ENCODE data around the gene PFN2. TPM values are rescaled to one million over a fixed set of nuclear protein-coding genes. Genes with fewer than 3 reads are reported as not detected.
A peak's percentile ranks its signal among the peaks of the same experiment; 100 is the strongest.
"Not testable (repeated sequence)": the region's sequence is repeated elsewhere in the genome, so short reads cannot be mapped to it uniquely, and the experiment has no call there.

Gene PFN2
- total RNA-seq, 1 donor from 2014 or later = 0.47 TPM

- no peaks in the 10 kb centered on the region for H3K9me3 Mint-ChIP-seq
- H3K27me3 Mint-ChIP-seq (ENCODE audit: insufficient read depth) = peaks cover 24% of the 10 kb centered on the region
- no peak overlapping the region for H3K27ac Mint-ChIP-seq
- H3K4me3 Mint-ChIP-seq = no peak overlapping the region
- H3K4me1 Mint-ChIP-seq (ENCODE audit: low read depth) = no peaks in the 10 kb centered on the region
- no peaks in the 10 kb centered on the region for H3K36me3 Mint-ChIP-seq (ENCODE audit: low read depth)
- intact Hi-C loops (cut with micrococcal nuclease) = no loop called here
- no peak for DNase-seq (ENCODE audit: low spot score)
Measured at GRCh38 chr3:149983628-149984027, 12.9 kb upstream of the PFN2 start.

- H3K36me3 Mint-ChIP-seq (ENCODE audit: low read depth); H3K9me3 Mint-ChIP-seq; H3K4me3 Mint-ChIP-seq; H3K4me1 Mint-ChIP-seq (ENCODE audit: low read depth); H3K27ac Mint-ChIP-seq; intact Hi-C loops (cut with micrococcal nuclease); DNase-seq (ENCODE audit: low spot score): not testable (repeated sequence)
- peaks cover 24% of the 10 kb centered on the region for H3K27me3 Mint-ChIP-seq (ENCODE audit: insufficient read depth)
Measured at GRCh38 chr3:149983053-149983452, 12.4 kb upstream of the PFN2 start.

GRCh38 chr3:149981979-149982378 lies 11.3 kb upstream of the PFN2 start:
- peaks cover 29% of the 10 kb centered on the region for H3K27me3 Mint-ChIP-seq (ENCODE audit: insufficient read depth)
- H3K4me3 Mint-ChIP-seq; H3K9me3 Mint-ChIP-seq; H3K36me3 Mint-ChIP-seq (ENCODE audit: low read depth); H3K27ac Mint-ChIP-seq; DNase-seq (ENCODE audit: low spot score); H3K4me1 Mint-ChIP-seq (ENCODE audit: low read depth); intact Hi-C loops (cut with micrococcal nuclease): not testable (repeated sequence)

GRCh38 chr3:149977386-149977785 lies 6.7 kb upstream of the PFN2 start:
- Mint-ChIP-seq H3K4me1 (ENCODE audit: low read depth) (no peaks in the 10 kb centered on the region), H3K27ac (no peak overlapping the region), H3K9me3 (no peaks in the 10 kb centered on the region), H3K4me3 (no peak overlapping the region), H3K36me3 (ENCODE audit: low read depth) (no peaks in the 10 kb centered on the region), H3K27me3 (ENCODE audit: insufficient read depth) (peaks cover 60% of the 10 kb centered on the region)
- DNase-seq (ENCODE audit: low spot score) = no peak
- intact Hi-C loops (cut with micrococcal nuclease) = no loop called here

- Mint-ChIP-seq H3K4me1 (ENCODE audit: low read depth) (peaks cover 7% of the 10 kb centered on the region), H3K27ac (no peak overlapping the region), H3K36me3 (ENCODE audit: low read depth) (no peaks in the 10 kb centered on the region), H3K9me3 (no peaks in the 10 kb centered on the region), H3K27me3 (ENCODE audit: insufficient read depth) (peaks cover 69% of the 10 kb centered on the region), H3K4me3 (no peak overlapping the region)
- no peak for DNase-seq (ENCODE audit: low spot score)
- intact Hi-C loops (cut with micrococcal nuclease) = no loop called here
Measured at GRCh38 chr3:149975919-149976318, 5.2 kb upstream of the PFN2 start.

GRCh38 chr3:149971403-149972075 lies 844 bp upstream of the PFN2 start:
- peak; percentile 3 for DNase-seq (ENCODE audit: low spot score)
- intact Hi-C loops (cut with micrococcal nuclease) = loop anchor here (2.0 to 5.0 kb wide), 3 partner anchors 159 to 1116 kb away; partner anchors contain the start of genes MED12L, RNF13 and TSC22D2
- Mint-ChIP-seq H3K27ac (peak overlapping the region; percentile 55), H3K4me3 (peak overlapping the region; percentile 86), H3K4me1 (ENCODE audit: low read depth) (peaks cover 12% of the 10 kb centered on the region), H3K36me3 (ENCODE audit: low read depth) (no peaks in the 10 kb centered on the region), H3K9me3 (no peaks in the 10 kb centered on the region), H3K27me3 (ENCODE audit: insufficient read depth) (peaks cover 68% of the 10 kb centered on the region)

- H3K27ac Mint-ChIP-seq = no peak overlapping the region
- peaks cover 54% of the 10 kb centered on the region for H3K27me3 Mint-ChIP-seq (ENCODE audit: insufficient read depth)
- peaks cover 12% of the 10 kb centered on the region for H3K4me1 Mint-ChIP-seq (ENCODE audit: low read depth)
- H3K9me3 Mint-ChIP-seq = no peaks in the 10 kb centered on the region
- H3K4me3 Mint-ChIP-seq = peak overlapping the region; percentile 80
- peak; percentile 56 for DNase-seq (ENCODE audit: low spot score)
- intact Hi-C loops (cut with micrococcal nuclease) = loop anchor here (2.0 to 5.0 kb wide), 3 partner anchors 157 to 1117 kb away; partner anchors contain the start of genes MED12L, RNF13 and TSC22D2
- no peaks in the 10 kb centered on the region for H3K36me3 Mint-ChIP-seq (ENCODE audit: low read depth)
Measured at GRCh38 chr3:149969940-149970715, 567 bp downstream of the PFN2 start.

GRCh38 chr3:149969110-149969939 lies 1.4 kb downstream of the PFN2 start:
- intact Hi-C loops (cut with micrococcal nuclease) = no loop called here
- Mint-ChIP-seq H3K36me3 (ENCODE audit: low read depth) (no peaks in the 10 kb centered on the region), H3K9me3 (no peaks in the 10 kb centered on the region), H3K4me3 (peak overlapping the region; percentile 80), H3K4me1 (ENCODE audit: low read depth) (peaks cover 12% of the 10 kb centered on the region), H3K27ac (no peak overlapping the region), H3K27me3 (ENCODE audit: insufficient read depth) (peaks cover 46% of the 10 kb centered on the region)
- no peak for DNase-seq (ENCODE audit: low spot score)

GRCh38 chr3:149968216-149968615 lies 2.5 kb downstream of the PFN2 start:
- Mint-ChIP-seq H3K9me3 (no peaks in the 10 kb centered on the region), H3K27me3 (ENCODE audit: insufficient read depth) (peaks cover 36% of the 10 kb centered on the region), H3K4me3 (no peak overlapping the region), H3K27ac (no peak overlapping the region), H3K4me1 (ENCODE audit: low read depth) (peaks cover 12% of the 10 kb centered on the region), H3K36me3 (ENCODE audit: low read depth) (no peaks in the 10 kb centered on the region)
- intact Hi-C loops (cut with micrococcal nuclease) = loop anchor here (1.0 kb wide), 1 partner anchor 527 kb away; no protein-coding TSS in a partner anchor
- DNase-seq (ENCODE audit: low spot score) = no peak

GRCh38 chr3:149967086-149967685 lies 3.5 kb downstream of the PFN2 start:
- H3K4me3 Mint-ChIP-seq = no peak overlapping the region
- no peaks in the 10 kb centered on the region for H3K36me3 Mint-ChIP-seq (ENCODE audit: low read depth)
- peaks cover 12% of the 10 kb centered on the region for H3K4me1 Mint-ChIP-seq (ENCODE audit: low read depth)
- DNase-seq (ENCODE audit: low spot score) = no peak
- peaks cover 28% of the 10 kb centered on the region for H3K27me3 Mint-ChIP-seq (ENCODE audit: insufficient read depth)
- no peaks in the 10 kb centered on the region for H3K9me3 Mint-ChIP-seq
- H3K27ac Mint-ChIP-seq = no peak overlapping the region
- intact Hi-C loops (cut with micrococcal nuclease) = loop anchor here (1.0 to 2.0 kb wide), 3 partner anchors 30 to 254 kb away; no protein-coding TSS in a partner anchor

- Mint-ChIP-seq H3K4me1 (ENCODE audit: low read depth) (peaks cover 6% of the 10 kb centered on the region), H3K36me3 (ENCODE audit: low read depth) (peaks cover 4% of the 10 kb centered on the region), H3K9me3 (no peaks in the 10 kb centered on the region), H3K27me3 (ENCODE audit: insufficient read depth) (peaks cover 19% of the 10 kb centered on the region), H3K27ac (no peak overlapping the region), H3K4me3 (no peak overlapping the region)
- intact Hi-C loops (cut with micrococcal nuclease) = no loop called here
- DNase-seq (ENCODE audit: low spot score) = no peak
Measured at GRCh38 chr3:149965278-149965677, 5.4 kb downstream of the PFN2 start.

DNA sequence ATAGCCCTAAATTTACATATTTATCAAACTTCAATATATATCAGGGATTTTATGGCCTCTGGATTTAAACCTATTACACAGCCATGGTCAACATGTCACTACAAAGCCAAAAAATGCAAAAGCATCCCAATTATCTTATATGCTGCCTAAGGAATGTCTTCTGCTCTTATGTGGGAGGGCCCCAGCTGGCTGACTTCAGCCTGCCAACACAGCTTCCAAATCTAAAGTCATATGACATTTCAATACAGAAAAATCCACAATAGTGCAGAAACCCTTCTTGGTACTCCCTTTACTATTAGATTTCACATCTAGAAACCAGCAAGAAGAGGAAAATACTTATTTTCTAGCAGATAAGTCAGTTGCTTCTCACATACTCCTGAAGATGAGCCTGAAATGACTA lies 6.4 kb downstream of the PFN2 start:
- no peak overlapping the region for H3K27ac Mint-ChIP-seq
- no peaks in the 10 kb centered on the region for H3K4me1 Mint-ChIP-seq (ENCODE audit: low read depth)
- DNase-seq (ENCODE audit: low spot score) = no peak
- intact Hi-C loops (cut with micrococcal nuclease) = no loop called here
- H3K4me3 Mint-ChIP-seq = no peak overlapping the region
- no peaks in the 10 kb centered on the region for H3K9me3 Mint-ChIP-seq
- H3K27me3 Mint-ChIP-seq (ENCODE audit: insufficient read depth) = peaks cover 13% of the 10 kb centered on the region
- H3K36me3 Mint-ChIP-seq (ENCODE audit: low read depth) = peaks cover 4% of the 10 kb centered on the region

All from activated T-helper 1 cell treated with anti-CD3 and anti-CD28 coated beads, Interleukin-12 subunit alpha, Interleukin-12 subunit beta, Interleukin-2, Interleukin-4 antibody, amounts not matched to agents 30 ng/mL and 10 ng/mL and 1 ng/mL, durations not matched to agents 14 hours and 24 hours and 36 hours (primary cell).